Bronchial epithelial cell (primary cell): ENCODE measurements around the gene GOLGA5. TPM values are rescaled to one million over a fixed set of nuclear protein-coding genes. Genes with fewer than 3 reads are reported as not detected.
"Not testable (repeated sequence)": the region's sequence is repeated elsewhere in the genome, so short reads cannot be mapped to it uniquely, and the experiment has no call there.

Source experiments
- DNase-seq: peaks from one replicate; pipeline ENCODE4 v3.0.0-alpha.2; 2010; ENCODE audit warnings: low read depth
- FAIRE-seq: peaks from 2 replicates; lab custom pipeline; 2011; peaks lifted over from hg19 to GRCh38; lab: Jason Lieb, UNC
- H3K27me3 ChIP-seq: 2 replicates; pipeline ENCODE4 v1.5.1; 2011; ENCODE audit warnings: low read length; ENCODE audit not compliant: control insufficient read depth, insufficient read depth
- H3K36me3 ChIP-seq: 2 replicates; pipeline ENCODE4 v1.5.1; 2011; ENCODE audit warnings: low read length; ENCODE audit not compliant: control insufficient read depth, insufficient read depth
- H3K4me3 ChIP-seq: 2 replicates; pipeline ENCODE4 v1.5.1; 2011; ENCODE audit warnings: mild to moderate bottlenecking, low read depth, low read length, control low read depth
- CTCF ChIP-seq: IDR thresholded peaks from 2 replicates; pipeline ENCODE4 v1.5.1; 2011; ENCODE audit warnings: mild to moderate bottlenecking, moderate library complexity, low read length, control low read depth, inconsistent platforms; ENCODE audit not compliant: insufficient read depth, severe bottlenecking
- total RNA-seq: library from RNA; depleted of rRNA; stranded (reverse); fragments of >200 nt; gene quantifications from 2 replicates; pipeline ENCODE4 v1.2.1, GENCODE V29; 2014

Gene GOLGA5
- 38.3 and 41.9 TPM in 2 replicates for total RNA-seq

GRCh38 chr14:92793709-92794546 lies at the start of gene GOLGA5:
GOLGA5 (plus strand) TSS chr14:92794305; CDS start chr14:92797438, 3,133 bp downstream.
- no peak for FAIRE-seq
- no peak for TF ChIP-seq CTCF

GRCh38 chr14:92747701-92748258 lies 46.3 kb upstream of the GOLGA5 start:
- no peak for TF ChIP-seq CTCF
- DNase-seq (no peak), FAIRE-seq (no peak)
- Histone ChIP-seq H3K4me3 (peak overlapping the region; percentile 66), H3K27me3 (no peaks in the 10 kb centered on the region), H3K36me3 (no peaks in the 10 kb centered on the region)

More at GRCh38 chr14:92793709-92794546, at the start of gene GOLGA5:
- peak; percentile 93 for DNase-seq
- H3K4me3 ChIP-seq, result peak within 1 kb of the TSS; percentile 97
- peaks cover 5% of the 10 kb centered on the region for H3K36me3 ChIP-seq
- H3K27me3 ChIP-seq, result no peaks in the 10 kb centered on the region

GRCh38 chr14:92748259-92749016 lies 45.7 kb upstream of the GOLGA5 start, which contains the start of gene LGMN:
LGMN (minus strand) TSS chr14:92748627; CDS start chr14:92732786, 15,841 bp downstream.
- no peak for TF ChIP-seq CTCF
- Histone ChIP-seq H3K27me3 (no peaks in the 10 kb centered on the region), H3K4me3 (peak within 1 kb of the TSS; percentile 66), H3K36me3 (no peaks in the 10 kb centered on the region)
- DNase-seq (peak; percentile 88), FAIRE-seq (no peak)

GRCh38 chr14:92750222-92750728 lies 43.8 kb upstream of the GOLGA5 start:
- not testable (repeated sequence) for FAIRE-seq, DNase-seq, H3K27me3 ChIP-seq, H3K4me3 ChIP-seq, H3K36me3 ChIP-seq

- Histone ChIP-seq H3K27me3 (no peaks in the 10 kb centered on the region), H3K36me3 (no peaks in the 10 kb centered on the region), H3K4me3 (no peak overlapping the region)
- no peak for DNase-seq
- no peak for FAIRE-seq
- no peak for TF ChIP-seq CTCF
Observed at GRCh38 chr14:92750994-92751400, 43.1 kb upstream of the GOLGA5 start.
